ENCODE data around the gene SLC1A7.

SLC1A7 gene

GRCh38 chr1:53062708-53063591 lies 79.5 kb downstream of the SLC1A7 start:
- no peak for DNase-seq

DNA sequence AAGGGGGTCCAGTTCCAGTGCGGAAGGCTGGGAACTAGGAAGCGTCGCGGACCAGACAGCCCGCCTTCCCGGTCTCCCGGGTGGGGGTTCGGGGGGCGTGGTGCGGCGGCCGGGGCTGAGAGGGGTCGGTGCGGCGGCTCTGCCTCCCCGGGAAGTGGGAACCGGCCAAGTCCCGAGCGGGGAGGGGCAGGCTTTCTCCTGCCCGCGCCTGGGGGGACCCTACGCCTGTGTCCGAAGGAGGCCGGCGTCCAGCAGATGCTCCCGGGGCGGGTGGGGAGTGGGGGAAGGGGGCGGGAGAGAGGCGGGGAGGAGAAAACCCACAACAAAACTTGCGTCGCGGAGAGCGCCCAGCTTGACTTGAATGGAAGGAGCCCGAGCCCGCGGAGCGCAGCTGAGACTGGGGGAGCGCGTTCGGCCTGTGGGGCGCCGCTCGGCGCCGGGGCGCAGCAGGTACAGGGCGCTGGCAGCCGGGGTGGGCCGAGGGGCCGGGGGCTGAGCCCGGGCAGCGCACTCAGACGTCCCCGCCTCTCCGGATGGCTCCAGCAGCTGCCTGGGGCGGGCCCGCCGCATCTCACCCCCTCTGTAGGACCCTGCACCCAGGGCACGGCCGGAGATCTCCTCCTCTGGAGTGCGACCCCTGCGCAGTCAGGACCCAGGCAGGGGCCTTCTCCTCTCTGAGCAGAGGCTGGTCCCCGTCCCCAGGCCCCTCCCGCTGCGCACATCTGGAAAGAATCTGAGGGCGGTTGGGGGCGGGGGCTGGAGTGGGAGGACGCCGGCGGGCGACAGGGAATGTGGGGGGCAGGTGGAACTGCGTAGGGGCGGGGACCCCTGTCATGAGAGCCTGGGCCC lies 80.4 kb downstream of the SLC1A7 start, which contains the start of gene PODN:
PODN (plus strand) TSS at position 355 of the 849 bp plus-strand sequence. CDS start 7,643 bp downstream, outside the sequence.
- peak in 2 of 56 donors; percentile 25 to 46 for DNase-seq

DNA sequence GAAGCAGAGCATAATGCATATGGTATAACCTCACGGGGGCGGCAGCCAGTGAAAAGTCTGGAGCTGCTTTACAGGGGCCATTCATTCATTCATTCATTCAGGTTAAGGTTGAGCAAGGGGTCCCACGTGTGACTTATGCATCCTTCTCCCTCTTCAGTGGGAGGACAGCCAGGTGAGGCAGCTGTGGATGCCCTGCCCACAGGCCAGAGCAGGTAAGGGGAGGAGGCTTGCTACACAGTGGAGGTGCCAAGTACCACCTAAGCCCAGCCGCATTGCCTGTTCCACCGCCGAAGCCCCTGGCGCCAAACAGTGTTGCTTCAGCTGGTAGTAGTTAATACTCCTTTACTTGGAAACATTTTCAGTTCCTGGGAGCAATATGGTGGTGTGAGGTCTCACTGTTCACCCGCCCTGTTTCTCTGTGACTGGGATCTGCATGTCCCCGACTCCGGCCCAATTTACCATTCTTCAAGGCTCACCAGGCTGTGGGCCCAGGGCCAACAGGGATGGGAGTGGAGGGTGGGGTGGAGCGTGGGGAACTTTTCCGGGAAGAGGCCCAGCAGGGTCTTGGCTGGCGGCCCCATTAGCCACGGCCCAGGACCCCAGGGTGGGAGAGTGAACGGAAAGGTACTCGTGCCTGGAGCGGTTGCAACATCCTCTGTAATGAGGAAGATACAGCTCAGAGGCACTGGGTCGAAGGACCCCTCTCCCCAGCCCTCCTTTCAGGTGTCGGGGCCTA lies 81.1 kb downstream of the SLC1A7 start:
- peak in 2 of 56 donors; percentile 17 to 21 for DNase-seq

DNA sequence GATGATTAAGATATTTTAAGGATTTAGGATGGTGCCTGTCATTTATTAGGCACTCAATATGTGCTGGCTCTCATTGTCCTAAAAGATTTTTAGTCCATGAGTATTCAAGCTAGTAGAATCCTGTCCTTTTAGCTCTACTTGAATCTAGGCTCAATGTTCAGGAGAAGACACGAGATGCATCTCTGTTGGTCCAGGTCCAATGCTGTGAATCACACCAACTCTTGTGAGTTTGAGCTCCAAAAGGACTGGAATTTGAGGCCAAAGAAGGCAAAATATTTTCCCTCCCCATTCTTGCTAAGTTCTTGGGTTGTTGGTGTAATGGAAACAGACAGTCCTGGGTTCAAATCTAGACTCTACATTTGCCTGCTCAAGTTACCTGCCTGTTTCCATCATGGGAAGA lies 81.9 kb downstream of the SLC1A7 start:
- no peak for DNase-seq

DNA sequence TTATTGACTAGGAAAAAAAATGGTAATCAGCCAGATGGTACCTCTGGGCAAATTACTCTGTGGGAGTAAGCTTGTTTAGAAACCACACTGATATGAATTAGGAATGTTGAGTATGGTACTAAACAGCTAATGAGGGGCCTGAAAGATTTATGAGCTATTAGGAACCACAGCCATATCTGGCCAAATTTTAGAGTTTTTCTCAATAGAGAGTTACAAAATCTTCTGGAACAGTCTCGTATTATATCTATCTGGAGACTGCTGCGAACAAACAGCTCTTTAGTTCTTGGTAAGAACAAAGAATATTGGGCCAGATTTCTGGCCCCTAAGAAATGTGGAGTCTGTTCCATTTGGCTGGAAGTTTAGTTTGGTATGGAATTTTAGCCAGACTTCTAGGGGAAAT lies 85.3 kb downstream of the SLC1A7 start:
- no peak for DNase-seq

DNA sequence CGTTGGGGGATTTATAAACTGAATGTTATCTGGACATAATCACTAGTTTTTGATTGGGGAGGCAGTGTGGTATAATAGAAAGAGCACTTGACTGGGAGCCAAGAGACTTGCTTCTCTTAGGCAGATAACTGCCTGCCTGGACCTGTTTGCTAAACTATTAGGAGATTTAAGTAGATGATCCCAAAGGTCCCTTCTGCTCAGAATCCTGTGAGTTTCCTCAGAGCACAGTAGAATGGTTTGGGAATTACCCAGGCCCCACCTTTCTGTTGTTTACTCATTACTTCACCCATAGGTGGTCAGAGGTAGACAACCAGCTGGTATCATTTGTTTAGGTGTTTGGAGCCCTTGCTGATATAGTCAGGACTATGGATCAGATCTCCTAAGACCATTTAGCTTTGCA lies 90.8 kb downstream of the SLC1A7 start:
- DNase-seq, result no peak

GRCh38 chr1:53050310-53050709 lies 92.1 kb downstream of the SLC1A7 start:
- DNase-seq, result no peak

DNA sequence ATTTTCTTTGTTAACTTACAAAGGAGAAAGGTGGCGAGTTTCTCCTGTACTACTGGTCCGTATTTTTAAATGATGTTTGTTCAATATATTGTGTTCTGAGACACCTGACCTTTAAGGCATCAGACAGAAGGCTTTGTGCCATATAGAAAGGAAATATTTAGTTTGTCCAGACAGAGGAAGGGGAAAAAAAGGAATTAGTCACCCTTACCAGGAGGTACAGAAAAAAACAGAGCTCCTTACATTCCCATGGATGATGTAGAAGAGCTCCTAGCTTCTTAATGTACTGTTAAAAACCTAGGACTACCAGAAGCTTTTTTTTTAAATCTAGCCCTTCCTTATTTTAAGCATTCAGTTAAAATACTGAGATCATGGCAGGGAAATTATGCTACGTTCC lies 92.9 kb downstream of the SLC1A7 start:
- no peak for DNase-seq

DNA sequence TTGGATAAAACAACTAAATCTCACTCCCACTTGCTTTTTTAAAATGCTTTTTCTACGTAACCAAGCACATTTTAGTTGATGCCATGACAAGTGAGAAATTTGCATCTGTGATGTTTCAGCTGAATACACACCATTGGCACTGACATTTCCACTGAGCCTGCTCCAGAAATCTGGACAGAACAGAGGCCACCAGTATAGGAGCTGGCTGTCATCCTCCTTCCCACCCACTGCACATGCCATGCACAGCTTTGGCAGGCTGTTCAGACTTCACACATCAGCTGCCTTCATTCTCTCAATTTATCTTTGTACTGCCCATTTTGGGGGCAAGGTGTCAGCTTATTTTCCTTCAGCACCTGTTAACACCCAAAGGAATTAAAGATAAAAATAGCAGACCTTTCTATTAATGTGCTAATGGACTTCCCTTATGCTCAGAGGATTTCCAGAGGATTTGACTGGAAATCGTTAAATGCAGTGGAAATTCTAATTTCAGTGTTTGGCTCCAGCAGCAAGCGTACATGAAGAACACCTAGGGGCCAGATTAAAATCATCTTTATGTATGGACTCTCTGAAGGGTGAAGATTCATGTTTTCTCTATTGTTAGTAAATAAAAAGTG lies 93.4 kb downstream of the SLC1A7 start:
- DNase-seq, result peak in 20 of 56 donors; percentile 8 to 43 (median 22)

GRCh38 chr1:53047737-53048736 lies 94.4 kb downstream of the SLC1A7 start:
- DNase-seq, result no peak

- DNase-seq, result no peak
Observed at GRCh38 chr1:53046930-53047329, 95.5 kb downstream of the SLC1A7 start.

DNA sequence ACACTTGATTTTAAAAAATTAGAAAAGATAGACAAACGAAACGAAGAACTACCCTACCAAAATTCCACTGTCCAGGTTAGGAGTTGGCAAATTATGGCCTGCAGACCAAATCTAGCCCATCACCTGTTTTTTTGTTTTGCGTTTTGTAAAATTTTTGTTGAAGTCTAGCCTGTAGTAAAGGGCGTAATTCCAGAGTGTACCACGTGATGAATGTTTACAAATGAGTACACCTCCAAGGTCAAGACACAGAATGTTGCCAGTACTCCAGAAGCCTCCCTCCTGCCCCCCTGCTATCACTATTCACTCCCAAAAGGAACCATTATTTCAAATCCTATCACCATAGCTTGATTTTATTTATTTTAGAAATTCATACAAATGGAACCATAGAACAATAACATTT lies 97.5 kb downstream of the SLC1A7 start:
- DNase-seq, result no peak

- no peak for DNase-seq
Observed at GRCh38 chr1:53043271-53043670, 99.2 kb downstream of the SLC1A7 start.

DNA sequence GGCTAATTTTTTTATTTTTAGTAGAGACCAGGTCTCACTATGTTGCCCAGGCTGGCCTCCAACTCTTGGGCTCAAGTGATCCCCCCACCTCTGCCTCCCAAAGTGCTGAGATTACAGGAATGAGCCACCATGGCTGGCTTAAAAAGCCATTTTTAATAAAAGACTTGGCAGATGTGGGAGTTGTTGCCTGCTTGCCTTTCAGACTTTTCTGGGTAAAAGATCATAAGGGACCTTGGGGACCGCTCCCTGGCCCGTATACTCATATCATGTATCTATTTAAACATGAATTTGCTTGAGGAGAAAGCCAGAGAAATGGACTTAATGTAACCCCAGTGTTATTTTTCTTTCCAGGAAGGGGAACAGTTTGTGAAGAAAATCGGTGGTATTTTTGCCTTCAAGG lies 103.9 kb downstream of the SLC1A7 start:
- no peak for DNase-seq

Data from nucleus accumbens (tissue), 56 donors.